Gastroesophageal sphincter (tissue), 4 donors: Measurements from ENCODE around the gene VPS33A. TPM values are rescaled to one million over a fixed set of nuclear protein-coding genes. Genes with fewer than 3 reads are reported as not detected.

Source experiments
- ATAC-seq: fragments of 150-250 bp; one replicate; pipeline ENCODE4 v1.9.1; 2016; ENCODE audit warnings: mild to moderate bottlenecking, moderate library complexity
- H3K27ac ChIP-seq, 4 donors: fragments of 200-600 bp; sonication (generic) in 3 of 4; 1 replicate in 3 of 4; 2 replicates in 1 of 4; pipeline ENCODE4 v1.5.1; 2016 to 2019
- H3K27me3 ChIP-seq: fragments of 200-600 bp; sonication (generic); one replicate; pipeline ENCODE4 v1.5.1; 2019
- H3K36me3 ChIP-seq, 2 donors: fragments of 200-600 bp; sonication (generic); one replicate each; pipeline ENCODE4 v1.5.1; 2019; ENCODE audit warnings: control low read depth in 1 of 2
- H3K4me1 ChIP-seq, 3 donors: fragments of 200-600 bp; sonication (generic); 1 replicate in 2 of 3; 2 replicates in 1 of 3; pipeline ENCODE4 v1.5.1; 2016 to 2019; ENCODE audit warnings: control low read depth in 2 of 3
- H3K4me3 ChIP-seq, 2 donors: fragments of 200-600 bp; sonication (generic); one replicate each; pipeline ENCODE4 v1.5.1; 2019; ENCODE audit warnings: mild to moderate bottlenecking in 1 of 2, moderate library complexity in 1 of 2
- H3K9me3 ChIP-seq, 3 donors: fragments of 200-600 bp; sonication (generic); one replicate each; pipeline ENCODE4 v1.5.1; 2017 to 2019; ENCODE audit warnings: control low read depth in 2 of 3
- CTCF ChIP-seq, 4 experiments: fragments of 200-600 bp in 2 of 4; fragments of 450-650 bp in 2 of 4; sonication (generic) in 1 of 4; IDR thresholded peaks; one replicate each; pipeline ENCODE4 v1.5.1; 2017 to 2019; ENCODE audit warnings: antibody characterized with exemption in 4 of 4, mild to moderate bottlenecking in 2 of 4, moderate library complexity in 2 of 4
- EP300 ChIP-seq: sonication (generic); formaldehyde crosslinking; IDR thresholded peaks from one replicate; pipeline ENCODE4 v1.6.1; 2017; ENCODE audit warnings: antibody characterized with exemption, mild to moderate bottlenecking
- POLR2A ChIP-seq, 2 donors: fragments of 450-650 bp; IDR thresholded peaks; one replicate each; pipeline ENCODE4 v1.6.1; 2017; ENCODE audit warnings: antibody characterized with exemption in 2 of 2, mild to moderate bottlenecking in 2 of 2, moderate library complexity in 1 of 2
- POLR2AphosphoS5 ChIP-seq: sonication (generic); formaldehyde crosslinking; IDR thresholded peaks from one replicate; pipeline ENCODE4 v1.6.1; 2017; ENCODE audit warnings: antibody characterized with exemption
- WGBS, 2 donors: methylation state at CpG; one replicate each; pipeline ENCODE4 v1.1.5; 2018; ENCODE audit warnings: low coverage in 1 of 2; 5-methylcytosine and 5-hydroxymethylcytosine counted together
- total RNA-seq, 4 donors: library from RNA; depleted of rRNA; stranded (reverse); fragments of >200 nt; gene quantifications; one replicate each; pipeline ENCODE4 v1.1.0, GENCODE V29; 2016

Gene VPS33A
- total RNA-seq, 4 donors from 2014 or later = 13.0 to 15.1 (median 13.6) TPM

GRCh38 chr12:122194804-122195203 is 71.5 kb downstream of the VPS33A start:
- no peak overlapping the region for H3K4me3 ChIP-seq
- WGBS, 2 donors = 67 to 71% methylated on average over 1 of the region's 1 CpG
- ATAC-seq = no peak
- TF ChIP-seq EP300 = no peak
- no peak for TF ChIP-seq CTCF (IDR thresholded peaks at IDR 0.05)
- TF ChIP-seq POLR2A (IDR thresholded peaks at IDR 0.05) = no peak
- TF ChIP-seq POLR2AphosphoS5 = no peak
- no peaks in the 10 kb centered on the region for H3K4me1 ChIP-seq
- H3K36me3 ChIP-seq = no peaks in the 10 kb centered on the region
- peaks cover 31% of the 10 kb centered on the region for H3K27me3 ChIP-seq
- H3K9me3 ChIP-seq = peaks cover 0 to 6% (median 0%) of the 10 kb centered on the region in 3 donors
- no peak overlapping the region for H3K27ac ChIP-seq

- 76% methylated on average over 3 of the region's 11 CpGs; no CpG with 5 or more reads in 1 of the 2 donors for WGBS, 2 donors
- H3K4me1 ChIP-seq = no peaks in the 10 kb centered on the region
- no peak for ATAC-seq
- TF ChIP-seq POLR2A (IDR thresholded peaks at IDR 0.05) = no peak
- TF ChIP-seq EP300 = no peak
- no peak for TF ChIP-seq CTCF (IDR thresholded peaks at IDR 0.05)
- TF ChIP-seq POLR2AphosphoS5 = no peak
- no peak overlapping the region for H3K27ac ChIP-seq
- H3K4me3 ChIP-seq = no peak overlapping the region
- no peaks in the 10 kb centered on the region for H3K36me3 ChIP-seq
- peaks cover 7% of the 10 kb centered on the region for H3K27me3 ChIP-seq
- peaks cover 0 to 6% (median 0%) of the 10 kb centered on the region in 3 donors for H3K9me3 ChIP-seq
These were observed 73.9 kb downstream of the VPS33A start for GRCh38 chr12:122192441-122192840.

- H3K9me3 ChIP-seq = peaks cover 0 to 6% (median 0%) of the 10 kb centered on the region in 3 donors
- no peak for ATAC-seq
- H3K27me3 ChIP-seq = no peaks in the 10 kb centered on the region
- WGBS, 2 donors = 4 to 59% methylated on average over 4 to 16 of the region's 18 CpGs
- no peak for TF ChIP-seq EP300
- TF ChIP-seq CTCF (IDR thresholded peaks at IDR 0.05) = peak in 3 of 4 experiments; percentile 31 to 73 (median 62)
- no peak for TF ChIP-seq POLR2AphosphoS5
- no peaks in the 10 kb centered on the region for H3K36me3 ChIP-seq
- no peaks in the 10 kb centered on the region for H3K4me1 ChIP-seq
- no peak overlapping the region for H3K27ac ChIP-seq
- no peak overlapping the region for H3K4me3 ChIP-seq
These were observed 75.2 kb downstream of the VPS33A start for GRCh38 chr12:122190842-122191668.

GRCh38 chr12:122189626-122190475 is 76.4 kb downstream of the VPS33A start:
- TF ChIP-seq EP300 (no peak), POLR2AphosphoS5 (no peak), POLR2A (IDR thresholded peaks at IDR 0.05) (no peak), CTCF (IDR thresholded peaks at IDR 0.05) (no peak)
- ATAC-seq = no peak
- H3K4me1 ChIP-seq = no peaks in the 10 kb centered on the region
- H3K27me3 ChIP-seq = no peaks in the 10 kb centered on the region
- H3K36me3 ChIP-seq = no peaks in the 10 kb centered on the region
- H3K4me3 ChIP-seq = no peak overlapping the region
- H3K27ac ChIP-seq = no peak overlapping the region
- H3K9me3 ChIP-seq = no peaks in the 10 kb centered on the region
- WGBS, 2 donors = 82% methylated on average over 9 of the region's 34 CpGs; no CpG with 5 or more reads in 1 of the 2 donors
